HepG2 (cell line): ENCODE results near the gene HSD11B2. TPM values are rescaled to one million over a fixed set of nuclear protein-coding genes. Genes with fewer than 3 reads are reported as not detected.
A peak's percentile ranks its signal among the peaks of the same experiment; 100 is the strongest.

Experiments used
- AKAP8 ChIP-seq: sonication (generic); formaldehyde crosslinking; IDR thresholded peaks from 2 replicates; pipeline ENCODE4 v1.5.1; 2020; ENCODE audit warnings: mild to moderate bottlenecking, missing genetic modification reagents
- ATF7 ChIP-seq, 2 experiments: fragments of 450-650 bp in 1 of 2; sonication (generic) in 1 of 2; formaldehyde crosslinking in 1 of 2; IDR thresholded peaks; 2 replicates each; pipeline versions ENCODE4 v1.4.0 to v1.6.1; 2016 to 2020; ENCODE audit warnings: antibody characterized with exemption in 1 of 2, mild to moderate bottlenecking in 1 of 2, missing genetic modification reagents in 1 of 2
- CREBL2 ChIP-seq: sonication (generic); formaldehyde crosslinking; IDR thresholded peaks from 2 replicates; pipeline ENCODE4 v1.8.1; 2023; ENCODE audit warnings: missing genetic modification reagents, mild to moderate bottlenecking, borderline replicate concordance
- CREM ChIP-seq, 2 experiments: sonication (generic) in 1 of 2; formaldehyde crosslinking in 1 of 2; IDR thresholded peaks; 2 replicates each; pipeline versions ENCODE4 v1.4.0 to v1.6.1; 2016 to 2020; ENCODE audit warnings: antibody characterized with exemption in 1 of 2, mild to moderate bottlenecking in 1 of 2, missing genetic modification reagents in 1 of 2
- DZIP1 ChIP-seq: sonication (generic); formaldehyde crosslinking; IDR thresholded peaks from 2 replicates; pipeline ENCODE4 v1.5.0; 2020; ENCODE audit warnings: mild to moderate bottlenecking, missing genetic modification reagents
- GMEB1 ChIP-seq: sonication (generic); formaldehyde crosslinking; IDR thresholded peaks from 2 replicates; pipeline ENCODE4 v1.5.1; 2020; ENCODE audit warnings: missing genetic modification reagents, mild to moderate bottlenecking, borderline replicate concordance
- ISX ChIP-seq: sonication (generic); formaldehyde crosslinking; conservative IDR thresholded peaks from 2 replicates; pipeline ENCODE4 v1.5.0; 2020; ENCODE audit warnings: missing genetic modification reagents
- KAT7 ChIP-seq: IDR thresholded peaks from 2 replicates; pipeline ENCODE4 v1.6.1; 2018; ENCODE audit warnings: borderline replicate concordance, missing compliant biosample characterization
- MXD1 ChIP-seq: sonication (generic); formaldehyde crosslinking; IDR thresholded peaks from 2 replicates; pipeline ENCODE4 v1.4.0; 2020; ENCODE audit warnings: mild to moderate bottlenecking, missing genetic modification reagents
- RARG ChIP-seq: sonication (generic); formaldehyde crosslinking; IDR thresholded peaks from 2 replicates; pipeline ENCODE4 v1.4.0; 2020; ENCODE audit warnings: low read depth, mild to moderate bottlenecking, missing genetic modification reagents
- SRY ChIP-seq: sonication (generic); formaldehyde crosslinking; IDR thresholded peaks from 2 replicates; pipeline ENCODE4 v1.8.0; 2022; ENCODE audit warnings: mild to moderate bottlenecking, missing genetic modification reagents
- THRA ChIP-seq: sonication (generic); formaldehyde crosslinking; IDR thresholded peaks from 2 replicates; pipeline ENCODE4 v1.4.0; 2020; ENCODE audit warnings: missing genetic modification reagents, borderline replicate concordance
- YEATS4 ChIP-seq: sonication (generic); formaldehyde crosslinking; IDR thresholded peaks from 2 replicates; pipeline ENCODE4 v1.4.0; 2020; ENCODE audit warnings: missing genetic modification reagents, borderline replicate concordance
- ZNF225 ChIP-seq: sonication (generic); formaldehyde crosslinking; IDR thresholded peaks from 2 replicates; pipeline ENCODE4 v1.4.0; 2020; ENCODE audit warnings: mild to moderate bottlenecking, missing genetic modification reagents
- ZNF451 ChIP-seq: sonication (generic); formaldehyde crosslinking; IDR thresholded peaks from 2 replicates; pipeline ENCODE4 v1.5.0; 2020; ENCODE audit warnings: mild to moderate bottlenecking, missing genetic modification reagents
- ZNF512 ChIP-seq: sonication (generic); formaldehyde crosslinking; IDR thresholded peaks from 2 replicates; pipeline ENCODE4 v1.4.0; 2020; ENCODE audit warnings: mild to moderate bottlenecking, missing genetic modification reagents
- ZNF547 ChIP-seq: sonication (generic); formaldehyde crosslinking; IDR thresholded peaks from 2 replicates; pipeline ENCODE4 v1.5.1; 2020; ENCODE audit warnings: mild to moderate bottlenecking, missing genetic modification reagents
- ZNF556 ChIP-seq: sonication (generic); formaldehyde crosslinking; IDR thresholded peaks from 2 replicates; pipeline ENCODE4 v1.4.0; 2020; ENCODE audit warnings: mild to moderate bottlenecking, missing genetic modification reagents, borderline replicate concordance
- ZNF615 ChIP-seq: sonication (generic); formaldehyde crosslinking; IDR thresholded peaks from 2 replicates; pipeline ENCODE4 v1.5.0; 2020; ENCODE audit warnings: mild to moderate bottlenecking, missing genetic modification reagents, borderline replicate concordance
- ZNF790 ChIP-seq: sonication (generic); formaldehyde crosslinking; IDR thresholded peaks from 2 replicates; pipeline ENCODE4 v1.8.0; 2022; ENCODE audit warnings: missing genetic modification reagents, mild to moderate bottlenecking, borderline replicate concordance
- polyA plus RNA-seq, 8 experiments: library from polyadenylated mRNA; depleted of rRNA in 3 of 8; stranded (reverse) in 7 of 8; unstranded in 1 of 8; fragments of >200 nt; fragmentation: Illumina TruSeq in 4 of 8; extraction: Trizol in 4 of 8; gene quantifications; 2 replicates each; pipeline versions ENCODE4 v1.2.1 to v1.2.3, GENCODE V29; 2011 to 2016; ENCODE audit warnings: low read depth in 4 of 8, missing spikeins in 1 of 8, mixed read lengths in 1 of 8; ENCODE audit not compliant: insufficient read depth in 1 of 8
- total RNA-seq, 5 experiments: library from RNA; depleted of rRNA; stranded (reverse); fragments of >200 nt; fragmentation: Illumina TruSeq; extraction: Trizol; gene quantifications; 2 replicates each; pipeline ENCODE4 v1.2.3, GENCODE V29; 2016; ENCODE audit warnings: low read depth in 1 of 5

HSD11B2 gene
- total and polyA plus RNA-seq, 2 of the 13 experiments (the other 11 are each of a cell fraction or from before 2014, with no cell fraction given): 8.9 to 13.6 TPM

- 0 out of 2 replicates have a peak, but pooled peaks have one; percentile 56 for TF ChIP-seq ZNF556 (CRISPR knock-in tag)
- TF ChIP-seq ZNF790: no peak
- TF ChIP-seq KAT7 (CRISPR knock-in tag): peak; percentile 71; the same call in 1 of the 2 replicates
- no peak for TF ChIP-seq ISX (CRISPR knock-in tag)
- no peak for TF ChIP-seq DZIP1
- no peak for TF ChIP-seq ZNF225 (CRISPR knock-in tag)
- TF ChIP-seq SRY (CRISPR knock-in tag): peak; percentile 53; the same call in 1 of the 2 replicates
- TF ChIP-seq GMEB1 (CRISPR knock-in tag): peak; percentile 34; the same call in 1 of the 2 replicates
- no peak for TF ChIP-seq CREM (IDR thresholded peaks at IDR 0.05)
- no peak for TF ChIP-seq CREM (CRISPR knock-in tag; IDR thresholded peaks at IDR 0.05)
- TF ChIP-seq ZNF547: peak; percentile 48; the same call in 1 of the 2 replicates
- 0 out of 2 replicates have a peak, but pooled peaks have one; percentile 68 for TF ChIP-seq CREBL2
- peak; percentile 74; the same call in 1 of the 2 replicates for TF ChIP-seq AKAP8 (CRISPR knock-in tag)
- no peak for TF ChIP-seq ZNF512
- no peak for TF ChIP-seq ATF7 (IDR thresholded peaks at IDR 0.05)
- TF ChIP-seq ATF7 (CRISPR knock-in tag; IDR thresholded peaks at IDR 0.05): no peak
- peak; percentile 76 for TF ChIP-seq THRA
- 0 out of 2 replicates have a peak, but pooled peaks have one; percentile 84 for TF ChIP-seq ZNF451 (CRISPR knock-in tag)
- peak; percentile 26; the same call in 1 of the 2 replicates for TF ChIP-seq MXD1 (CRISPR knock-in tag)
- no peak for TF ChIP-seq YEATS4 (CRISPR knock-in tag)
- no peak for TF ChIP-seq RARG (CRISPR knock-in tag)
- no peak for TF ChIP-seq ZNF615 (CRISPR knock-in tag)
These were observed 2.7 kb upstream of the HSD11B2 start (continued) for GRCh38 chr16:67428146-67428731.
